Sigmoid colon (tissue), 4 donors: ENCODE results near the gene INPP5D.

ENCODE experiments used
- EP300 ChIP-seq, 4 donors: sonication (generic); formaldehyde crosslinking; IDR thresholded peaks; one replicate each; pipeline ENCODE4 v1.6.1; 2017; ENCODE audit warnings: antibody characterized with exemption in 4 of 4
- POLR2A ChIP-seq, 2 donors: fragments of 450-650 bp; IDR thresholded peaks; one replicate each; pipeline ENCODE4 v1.6.1; 2016; ENCODE audit warnings: antibody characterized with exemption in 2 of 2, mild to moderate bottlenecking in 2 of 2, moderate library complexity in 2 of 2
- POLR2AphosphoS5 ChIP-seq, 4 donors: sonication (generic); formaldehyde crosslinking; IDR thresholded peaks; one replicate each; pipeline ENCODE4 v1.6.1; 2017; ENCODE audit warnings: antibody characterized with exemption in 4 of 4
- TF ChIP-seq, protein P1 (sequence below), 4 experiments: fragments of 450-650 bp in 3 of 4; fragments of 200-600 bp in 1 of 4; IDR thresholded peaks; one replicate each; pipeline ENCODE4 v1.5.1; 2016 to 2019; ENCODE audit warnings: antibody characterized with exemption in 4 of 4, mild to moderate bottlenecking in 3 of 4, moderate library complexity in 2 of 4

DNA sequence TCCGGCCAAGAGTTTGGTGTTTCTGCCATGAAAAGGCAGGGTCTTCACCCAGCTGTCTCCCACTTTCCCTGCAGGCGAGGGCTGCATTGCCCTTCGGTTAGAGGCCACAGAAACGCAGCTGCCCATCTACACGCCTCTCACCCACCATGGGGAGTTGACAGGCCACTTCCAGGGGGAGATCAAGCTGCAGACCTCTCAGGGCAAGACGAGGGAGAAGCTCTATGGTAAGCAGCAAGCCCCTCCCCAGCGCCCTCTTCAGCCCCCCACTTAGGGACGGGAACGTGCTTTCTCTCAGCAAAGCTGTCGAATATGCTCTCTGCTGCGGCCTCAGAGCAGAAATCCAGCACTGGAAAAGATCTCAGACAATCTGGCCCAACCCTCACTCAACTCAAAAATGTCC lies 133.6 kb downstream of the INPP5D start:
- TF ChIP-seq, protein P1, sequence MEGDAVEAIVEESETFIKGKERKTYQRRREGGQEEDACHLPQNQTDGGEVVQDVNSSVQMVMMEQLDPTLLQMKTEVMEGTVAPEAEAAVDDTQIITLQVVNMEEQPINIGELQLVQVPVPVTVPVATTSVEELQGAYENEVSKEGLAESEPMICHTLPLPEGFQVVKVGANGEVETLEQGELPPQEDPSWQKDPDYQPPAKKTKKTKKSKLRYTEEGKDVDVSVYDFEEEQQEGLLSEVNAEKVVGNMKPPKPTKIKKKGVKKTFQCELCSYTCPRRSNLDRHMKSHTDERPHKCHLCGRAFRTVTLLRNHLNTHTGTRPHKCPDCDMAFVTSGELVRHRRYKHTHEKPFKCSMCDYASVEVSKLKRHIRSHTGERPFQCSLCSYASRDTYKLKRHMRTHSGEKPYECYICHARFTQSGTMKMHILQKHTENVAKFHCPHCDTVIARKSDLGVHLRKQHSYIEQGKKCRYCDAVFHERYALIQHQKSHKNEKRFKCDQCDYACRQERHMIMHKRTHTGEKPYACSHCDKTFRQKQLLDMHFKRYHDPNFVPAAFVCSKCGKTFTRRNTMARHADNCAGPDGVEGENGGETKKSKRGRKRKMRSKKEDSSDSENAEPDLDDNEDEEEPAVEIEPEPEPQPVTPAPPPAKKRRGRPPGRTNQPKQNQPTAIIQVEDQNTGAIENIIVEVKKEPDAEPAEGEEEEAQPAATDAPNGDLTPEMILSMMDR (IDR thresholded peaks at IDR 0.05), result no peak
- TF ChIP-seq POLR2A (IDR thresholded peaks at IDR 0.05) (no peak), POLR2AphosphoS5 (IDR thresholded peaks at IDR 0.05) (no peak), EP300 (IDR thresholded peaks at IDR 0.05) (no peak)
